Measurements from ENCODE around the gene C9orf57.

The C9orf57 gene

DNA sequence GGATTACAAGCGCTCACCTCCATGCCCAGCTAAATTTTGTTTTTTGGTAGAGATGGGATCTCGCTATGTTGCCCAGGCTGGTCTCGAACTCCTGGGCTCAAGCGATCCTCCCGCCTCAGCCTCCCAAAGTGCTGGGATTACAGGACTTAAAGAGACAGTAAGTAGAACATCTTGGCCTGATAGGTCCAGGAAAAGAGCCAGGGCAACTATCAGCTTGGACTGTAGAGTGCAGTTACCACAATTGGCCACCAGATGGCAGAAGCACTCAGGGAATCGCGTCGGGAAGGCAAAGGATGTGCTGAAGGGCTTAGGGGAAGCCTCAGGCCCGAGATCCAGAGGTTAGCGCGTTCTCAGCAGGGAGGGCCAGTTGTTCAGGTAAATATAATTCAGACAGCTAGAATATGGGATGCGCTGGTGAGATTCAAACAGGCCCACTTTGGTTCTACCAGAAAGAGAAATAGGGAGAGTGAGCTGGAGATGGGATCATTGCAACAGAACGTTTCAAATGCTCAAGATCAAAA lies 21.5 kb downstream of the C9orf57 start:
- no peaks in the 10 kb centered on the region for H3K36me3 ChIP-seq (ENCODE audit: insufficient read depth, low read length)

GRCh38 chr9:72038408-72038807 lies 22.0 kb downstream of the C9orf57 start:
- Histone ChIP-seq H3K9ac (ENCODE audit: insufficient read length) (no peak overlapping the region), H3K27ac (no peak overlapping the region), H3K4me3 (no peak overlapping the region), H3K36me3 (ENCODE audit: insufficient read depth, low read length) (no peaks in the 10 kb centered on the region), H3K9me3 (ENCODE audit: low read depth, low read length) (no peaks in the 10 kb centered on the region)
- no peak for TF ChIP-seq EZH2 (IDR thresholded peaks at IDR 0.05)
- TF ChIP-seq FOXP2 (optimal IDR thresholded peaks at IDR 0.05; ENCODE audit: control extremely low read depth, extremely low read length, insufficient read depth): no peak
- no peak for TF ChIP-seq POLR2AphosphoS5 (IDR thresholded peaks at IDR 0.05; ENCODE audit: borderline replicate concordance, low read depth, low read length)
- no peak for DNase-seq (ENCODE audit: low read depth, low spot score)

More for the DNA sequence above, 21.5 kb downstream of the C9orf57 start:
- Histone ChIP-seq H3K27ac (no peak overlapping the region), H3K9ac (ENCODE audit: insufficient read length) (no peak overlapping the region), H3K4me3 (no peak overlapping the region), H3K9me3 (ENCODE audit: low read depth, low read length) (no peaks in the 10 kb centered on the region)
- TF ChIP-seq FOXP2 (optimal IDR thresholded peaks at IDR 0.05; ENCODE audit: control extremely low read depth, extremely low read length, insufficient read depth): no peak
- TF ChIP-seq POLR2AphosphoS5 (IDR thresholded peaks at IDR 0.05; ENCODE audit: borderline replicate concordance, low read depth, low read length): no peak
- TF ChIP-seq EZH2 (IDR thresholded peaks at IDR 0.05): no peak
- DNase-seq (ENCODE audit: low read depth, low spot score): no peak

DNA sequence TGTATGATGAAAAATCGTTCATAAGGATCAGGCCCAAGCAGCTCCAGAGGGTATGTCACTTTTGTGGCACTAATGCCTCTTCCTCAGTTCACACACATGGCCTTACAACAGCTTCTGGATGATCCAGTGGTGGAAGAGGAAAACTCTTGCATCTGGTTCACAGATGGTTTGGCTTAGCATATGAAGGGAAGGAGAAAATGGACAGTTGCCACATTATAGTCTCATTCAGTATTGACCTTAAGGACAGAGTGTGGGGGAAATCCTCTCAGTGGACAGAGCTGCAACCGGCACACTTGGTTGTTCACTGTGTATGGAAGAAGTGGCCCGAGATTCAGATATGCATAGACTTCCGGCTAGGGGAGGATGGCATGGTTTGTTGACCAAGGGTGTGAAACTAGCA lies 22.8 kb downstream of the C9orf57 start:
- Histone ChIP-seq H3K4me3 (no peak overlapping the region), H3K36me3 (ENCODE audit: insufficient read depth, low read length) (no peaks in the 10 kb centered on the region), H3K27ac (no peak overlapping the region), H3K9me3 (ENCODE audit: low read depth, low read length) (no peaks in the 10 kb centered on the region), H3K9ac (ENCODE audit: insufficient read length) (no peak overlapping the region)
- no peak for DNase-seq (ENCODE audit: low read depth, low spot score)
- TF ChIP-seq EZH2 (IDR thresholded peaks at IDR 0.05) (no peak), FOXP2 (optimal IDR thresholded peaks at IDR 0.05; ENCODE audit: control extremely low read depth, extremely low read length, insufficient read depth) (no peak), POLR2AphosphoS5 (IDR thresholded peaks at IDR 0.05; ENCODE audit: borderline replicate concordance, low read depth, low read length) (no peak)

DNA sequence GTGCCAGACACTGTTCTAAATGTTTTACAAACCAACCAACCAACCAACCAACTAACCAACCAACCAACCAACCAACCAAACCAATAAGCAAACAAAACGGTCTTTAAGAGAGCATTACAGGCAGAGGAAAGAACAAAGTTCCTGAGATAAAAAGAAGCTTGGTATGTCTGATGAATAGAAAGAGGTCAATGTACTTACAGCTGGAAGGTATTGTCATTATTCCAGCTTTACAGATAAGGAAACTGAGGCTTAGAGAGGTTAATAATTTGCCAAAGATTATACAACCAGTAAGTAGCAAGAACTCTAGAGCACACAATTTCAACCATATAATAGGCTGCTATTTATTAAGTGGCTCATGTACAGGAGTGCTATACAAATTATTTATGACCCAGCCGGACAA lies 29.6 kb downstream of the C9orf57 start:
- Histone ChIP-seq H3K9ac (ENCODE audit: insufficient read length) (no peak overlapping the region), H3K4me3 (no peak overlapping the region), H3K9me3 (ENCODE audit: low read depth, low read length) (no peaks in the 10 kb centered on the region), H3K27ac (no peak overlapping the region), H3K36me3 (ENCODE audit: insufficient read depth, low read length) (no peaks in the 10 kb centered on the region)
- TF ChIP-seq POLR2AphosphoS5 (IDR thresholded peaks at IDR 0.05; ENCODE audit: borderline replicate concordance, low read depth, low read length): no peak
- no peak for TF ChIP-seq FOXP2 (optimal IDR thresholded peaks at IDR 0.05; ENCODE audit: control extremely low read depth, extremely low read length, insufficient read depth)
- no peak for TF ChIP-seq EZH2 (IDR thresholded peaks at IDR 0.05)
- DNase-seq (ENCODE audit: low read depth, low spot score): no peak

DNA sequence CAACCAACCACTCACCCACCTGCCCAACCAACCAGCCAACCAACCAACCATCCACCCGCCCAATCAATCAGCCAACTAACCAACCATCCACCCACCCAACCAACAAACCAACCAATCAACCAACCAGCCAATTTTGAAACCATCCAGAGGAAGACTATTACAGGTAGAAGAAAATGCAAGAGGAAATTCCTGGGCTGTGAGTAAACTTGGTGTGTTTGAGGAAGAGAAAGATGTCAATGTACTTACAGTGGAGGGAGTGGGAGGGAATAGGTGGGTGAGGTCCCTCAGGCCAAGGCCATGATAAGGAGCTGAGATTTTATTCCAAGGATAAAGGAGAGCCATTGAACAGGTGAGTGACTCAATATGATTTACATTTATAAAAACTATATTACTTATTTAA lies 30.4 kb downstream of the C9orf57 start:
- Histone ChIP-seq H3K9ac (ENCODE audit: insufficient read length) (no peak overlapping the region), H3K36me3 (ENCODE audit: insufficient read depth, low read length) (no peaks in the 10 kb centered on the region), H3K9me3 (ENCODE audit: low read depth, low read length) (no peaks in the 10 kb centered on the region), H3K27ac (no peak overlapping the region), H3K4me3 (no peak overlapping the region)
- TF ChIP-seq POLR2AphosphoS5 (IDR thresholded peaks at IDR 0.05; ENCODE audit: borderline replicate concordance, low read depth, low read length): no peak
- TF ChIP-seq EZH2 (IDR thresholded peaks at IDR 0.05): no peak
- TF ChIP-seq FOXP2 (optimal IDR thresholded peaks at IDR 0.05; ENCODE audit: control extremely low read depth, extremely low read length, insufficient read depth): no peak
- no peak for DNase-seq (ENCODE audit: low read depth, low spot score)

DNA sequence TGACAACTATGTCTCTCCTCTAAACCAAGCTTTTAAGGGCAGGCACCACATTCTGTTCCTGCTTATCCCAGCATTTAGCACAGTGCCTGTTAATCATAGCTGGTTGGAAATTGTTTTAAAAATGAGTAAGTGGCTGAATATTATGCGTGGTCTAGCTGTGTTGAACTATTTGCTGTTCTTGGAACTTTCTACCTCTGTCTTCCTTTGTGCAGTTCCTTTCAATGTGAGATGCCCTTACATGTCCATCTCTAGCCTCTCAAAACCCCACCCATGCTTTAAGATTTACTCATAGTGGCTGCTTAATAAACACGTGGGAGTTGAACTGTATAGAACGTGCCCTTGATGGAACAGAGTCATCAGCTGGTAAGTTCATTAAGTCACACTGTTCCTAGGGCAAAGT lies 34.5 kb downstream of the C9orf57 start:
- Histone ChIP-seq H3K9me3 (ENCODE audit: low read depth, low read length) (no peaks in the 10 kb centered on the region), H3K4me3 (no peak overlapping the region), H3K9ac (ENCODE audit: insufficient read length) (no peak overlapping the region), H3K27ac (no peak overlapping the region), H3K36me3 (ENCODE audit: insufficient read depth, low read length) (no peaks in the 10 kb centered on the region)
- DNase-seq (ENCODE audit: low read depth, low spot score): no peak
- TF ChIP-seq POLR2AphosphoS5 (IDR thresholded peaks at IDR 0.05; ENCODE audit: borderline replicate concordance, low read depth, low read length) (no peak), FOXP2 (optimal IDR thresholded peaks at IDR 0.05; ENCODE audit: control extremely low read depth, extremely low read length, insufficient read depth) (no peak), EZH2 (IDR thresholded peaks at IDR 0.05) (no peak)

DNA sequence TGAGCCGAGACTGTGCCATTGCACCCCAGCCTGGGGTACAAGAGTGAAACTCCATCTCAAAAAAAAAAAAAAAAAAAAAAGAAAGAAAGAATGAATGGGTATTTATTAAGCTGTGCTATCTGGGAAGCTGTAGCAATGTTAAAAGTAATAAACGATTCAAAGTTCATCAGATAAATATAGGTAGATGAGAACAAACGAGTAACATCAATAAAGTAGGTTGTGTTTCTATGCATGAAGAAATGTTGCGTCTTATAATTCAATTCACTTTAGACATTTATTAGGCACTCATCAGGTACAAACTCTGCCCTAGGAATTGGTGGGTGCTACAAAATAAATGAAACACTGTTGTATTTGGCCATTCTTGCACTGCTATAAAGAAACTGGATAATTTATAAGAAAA lies 36.8 kb downstream of the C9orf57 start:
- DNase-seq (ENCODE audit: low read depth, low spot score): no peak

GRCh38 chr9:72022841-72023240 lies 37.6 kb downstream of the C9orf57 start:
- Histone ChIP-seq H3K27ac (no peak overlapping the region), H3K4me3 (no peak overlapping the region), H3K9me3 (ENCODE audit: low read depth, low read length) (no peaks in the 10 kb centered on the region), H3K36me3 (ENCODE audit: insufficient read depth, low read length) (no peaks in the 10 kb centered on the region), H3K9ac (ENCODE audit: insufficient read length) (no peak overlapping the region)
- no peak for TF ChIP-seq EZH2 (IDR thresholded peaks at IDR 0.05)
- no peak for TF ChIP-seq FOXP2 (optimal IDR thresholded peaks at IDR 0.05; ENCODE audit: control extremely low read depth, extremely low read length, insufficient read depth)
- no peak for TF ChIP-seq POLR2AphosphoS5 (IDR thresholded peaks at IDR 0.05; ENCODE audit: borderline replicate concordance, low read depth, low read length)
- DNase-seq (ENCODE audit: low read depth, low spot score): no peak

More for the DNA sequence above, 36.8 kb downstream of the C9orf57 start:
- no peak overlapping the region for H3K9ac ChIP-seq (ENCODE audit: insufficient read length)
- no peaks in the 10 kb centered on the region for H3K9me3 ChIP-seq (ENCODE audit: low read depth, low read length)
- H3K27ac ChIP-seq: no peak overlapping the region
- H3K36me3 ChIP-seq (ENCODE audit: insufficient read depth, low read length): no peaks in the 10 kb centered on the region
- H3K4me3 ChIP-seq: no peak overlapping the region
- TF ChIP-seq POLR2AphosphoS5 (IDR thresholded peaks at IDR 0.05; ENCODE audit: borderline replicate concordance, low read depth, low read length) (no peak), FOXP2 (optimal IDR thresholded peaks at IDR 0.05; ENCODE audit: control extremely low read depth, extremely low read length, insufficient read depth) (no peak), EZH2 (IDR thresholded peaks at IDR 0.05) (no peak)

- TF ChIP-seq POLR2AphosphoS5 (IDR thresholded peaks at IDR 0.05; ENCODE audit: borderline replicate concordance, low read depth, low read length) (no peak), EZH2 (IDR thresholded peaks at IDR 0.05) (no peak), FOXP2 (optimal IDR thresholded peaks at IDR 0.05; ENCODE audit: control extremely low read depth, extremely low read length, insufficient read depth) (no peak)
- no peak for DNase-seq (ENCODE audit: low read depth, low spot score)
- no peaks in the 10 kb centered on the region for H3K9me3 ChIP-seq (ENCODE audit: low read depth, low read length)
- no peaks in the 10 kb centered on the region for H3K36me3 ChIP-seq (ENCODE audit: insufficient read depth, low read length)
- H3K27ac ChIP-seq: no peak overlapping the region
- no peak overlapping the region for H3K4me3 ChIP-seq
- H3K9ac ChIP-seq (ENCODE audit: insufficient read length): no peak overlapping the region
Measured at GRCh38 chr9:72013292-72013760, 47.1 kb downstream of the C9orf57 start.
